Right hindlimb (tissue), 1 donor: ENCODE results near the gene FBXO30.

ENCODE experiments used
- DNase-seq: peaks from one replicate; pipeline ENCODE4 v3.0.0-alpha.2; 2018

The FBXO30 gene

DNA sequence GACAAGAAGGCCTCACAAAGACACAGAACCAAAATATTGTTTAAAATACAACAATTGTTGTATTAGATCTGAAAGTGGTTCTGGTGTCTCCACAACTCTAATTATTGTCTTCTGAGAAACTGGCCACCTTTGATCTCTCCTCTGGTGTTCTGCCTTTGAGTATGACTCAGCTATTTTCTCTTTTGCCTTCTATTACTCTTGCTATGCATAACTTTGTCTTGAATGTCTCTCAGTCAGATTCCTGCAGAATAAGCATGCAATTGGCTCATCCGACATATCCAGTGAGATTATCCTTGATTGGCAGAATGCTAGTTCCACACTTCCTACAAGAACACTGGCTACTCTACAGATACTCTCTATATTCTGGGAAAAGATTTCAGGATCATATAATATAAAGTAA, 65.0 kb downstream of the FBXO30 start:
- DNase-seq, result no peak

DNA sequence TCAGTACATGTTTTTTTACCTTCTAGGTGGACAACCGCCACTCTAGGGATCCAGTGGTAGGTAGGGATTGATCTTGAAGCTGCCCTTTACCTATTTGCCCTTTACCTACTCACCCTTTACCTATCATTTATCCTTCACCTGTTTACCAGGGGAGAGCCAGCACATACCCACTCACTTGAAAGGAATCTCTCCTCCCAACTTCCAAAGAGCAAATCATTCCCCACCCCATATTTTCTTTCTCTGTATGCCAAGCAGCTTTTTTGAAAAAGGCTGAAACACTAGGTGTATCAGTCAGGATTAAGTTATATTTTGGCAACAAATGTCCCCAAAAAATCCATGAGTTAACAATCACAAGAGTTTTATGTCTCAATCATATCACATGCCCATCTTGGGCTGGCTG, 68.7 kb downstream of the FBXO30 start:
- no peak for DNase-seq

DNA sequence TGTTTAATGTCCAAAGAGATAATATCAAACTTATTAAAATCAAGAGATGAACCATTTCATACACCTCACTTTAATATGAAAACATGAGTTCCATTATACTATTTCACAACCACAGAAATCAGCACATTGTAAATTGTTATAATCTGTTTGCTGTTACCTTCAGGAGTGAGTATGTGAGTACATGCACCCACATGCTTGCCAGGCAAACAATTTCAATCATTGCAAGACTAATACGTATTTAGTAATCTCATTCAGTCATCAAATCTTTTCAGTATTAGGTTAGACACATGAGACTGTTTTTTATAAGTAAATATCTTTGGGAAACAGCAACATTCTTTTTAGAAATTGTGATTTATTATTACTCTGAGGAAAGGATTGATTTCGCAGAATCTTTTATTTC, 70.0 kb downstream of the FBXO30 start:
- no peak for DNase-seq
